Ishikawa (cell line): ENCODE measurements around the gene EXOC4.

Experiments used
- CEBPB ChIP-seq: IDR thresholded peaks from 2 replicates; pipeline ENCODE4 v1.6.1; 2012
- CREB1 ChIP-seq: IDR thresholded peaks from 2 replicates; pipeline ENCODE4 v1.6.1; 2012; ENCODE audit warnings: low read depth
- EGR1 ChIP-seq: IDR thresholded peaks from 2 replicates; pipeline ENCODE4 v1.6.1; 2012
- EP300 ChIP-seq: IDR thresholded peaks from 2 replicates; pipeline ENCODE4 v1.6.1; 2012; ENCODE audit warnings: borderline replicate concordance
- FOXM1 ChIP-seq: IDR thresholded peaks from 2 replicates; pipeline ENCODE4 v1.6.1; 2012; ENCODE audit warnings: low read depth, borderline replicate concordance
- NFIC ChIP-seq: IDR thresholded peaks from 2 replicates; pipeline ENCODE4 v1.6.1; 2012
- RAD21 ChIP-seq: IDR thresholded peaks from 2 replicates; pipeline ENCODE4 v1.6.1; 2012; ENCODE audit warnings: low read depth
- TAF1 ChIP-seq: IDR thresholded peaks from 2 replicates; pipeline ENCODE4 v1.6.1; 2012; ENCODE audit warnings: low read depth, mild to moderate bottlenecking
- TCF12 ChIP-seq: IDR thresholded peaks from 2 replicates; pipeline ENCODE4 v1.6.1; 2012; ENCODE audit warnings: low read depth
- TEAD4 ChIP-seq: IDR thresholded peaks from 2 replicates; pipeline ENCODE4 v1.6.1; 2012
- YY1 ChIP-seq: IDR thresholded peaks from 2 replicates; pipeline ENCODE4 v1.6.1; 2012; ENCODE audit warnings: low read depth
- ZBTB7A ChIP-seq: IDR thresholded peaks from 2 replicates; pipeline ENCODE4 v1.6.1; 2012; ENCODE audit warnings: low read depth
- TF ChIP-seq, protein P1 (sequence below): IDR thresholded peaks from 2 replicates; pipeline ENCODE4 v1.6.1; 2012; ENCODE audit warnings: low read depth, mild to moderate bottlenecking
- TF ChIP-seq, protein P2 (sequence below): IDR thresholded peaks from 2 replicates; pipeline ENCODE4 v1.6.1; 2012
- TF ChIP-seq, protein P3 (sequence below): IDR thresholded peaks from 2 replicates; pipeline ENCODE4 v1.6.1; 2012

EXOC4 gene

GRCh38 chr7:133299676-133300075 lies 46.8 kb downstream of the EXOC4 start:
- TF ChIP-seq ZBTB7A (no peak), RAD21 (no peak), CEBPB (no peak), FOXM1 (no peak), TEAD4 (no peak), TAF1 (no peak), YY1 (no peak), NFIC (no peak), CREB1 (no peak), TCF12 (no peak), EGR1 (no peak), EP300 (no peak)
- TF ChIP-seq, protein P1, sequence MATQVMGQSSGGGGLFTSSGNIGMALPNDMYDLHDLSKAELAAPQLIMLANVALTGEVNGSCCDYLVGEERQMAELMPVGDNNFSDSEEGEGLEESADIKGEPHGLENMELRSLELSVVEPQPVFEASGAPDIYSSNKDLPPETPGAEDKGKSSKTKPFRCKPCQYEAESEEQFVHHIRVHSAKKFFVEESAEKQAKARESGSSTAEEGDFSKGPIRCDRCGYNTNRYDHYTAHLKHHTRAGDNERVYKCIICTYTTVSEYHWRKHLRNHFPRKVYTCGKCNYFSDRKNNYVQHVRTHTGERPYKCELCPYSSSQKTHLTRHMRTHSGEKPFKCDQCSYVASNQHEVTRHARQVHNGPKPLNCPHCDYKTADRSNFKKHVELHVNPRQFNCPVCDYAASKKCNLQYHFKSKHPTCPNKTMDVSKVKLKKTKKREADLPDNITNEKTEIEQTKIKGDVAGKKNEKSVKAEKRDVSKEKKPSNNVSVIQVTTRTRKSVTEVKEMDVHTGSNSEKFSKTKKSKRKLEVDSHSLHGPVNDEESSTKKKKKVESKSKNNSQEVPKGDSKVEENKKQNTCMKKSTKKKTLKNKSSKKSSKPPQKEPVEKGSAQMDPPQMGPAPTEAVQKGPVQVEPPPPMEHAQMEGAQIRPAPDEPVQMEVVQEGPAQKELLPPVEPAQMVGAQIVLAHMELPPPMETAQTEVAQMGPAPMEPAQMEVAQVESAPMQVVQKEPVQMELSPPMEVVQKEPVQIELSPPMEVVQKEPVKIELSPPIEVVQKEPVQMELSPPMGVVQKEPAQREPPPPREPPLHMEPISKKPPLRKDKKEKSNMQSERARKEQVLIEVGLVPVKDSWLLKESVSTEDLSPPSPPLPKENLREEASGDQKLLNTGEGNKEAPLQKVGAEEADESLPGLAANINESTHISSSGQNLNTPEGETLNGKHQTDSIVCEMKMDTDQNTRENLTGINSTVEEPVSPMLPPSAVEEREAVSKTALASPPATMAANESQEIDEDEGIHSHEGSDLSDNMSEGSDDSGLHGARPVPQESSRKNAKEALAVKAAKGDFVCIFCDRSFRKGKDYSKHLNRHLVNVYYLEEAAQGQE: no peak
- TF ChIP-seq, protein P2, sequence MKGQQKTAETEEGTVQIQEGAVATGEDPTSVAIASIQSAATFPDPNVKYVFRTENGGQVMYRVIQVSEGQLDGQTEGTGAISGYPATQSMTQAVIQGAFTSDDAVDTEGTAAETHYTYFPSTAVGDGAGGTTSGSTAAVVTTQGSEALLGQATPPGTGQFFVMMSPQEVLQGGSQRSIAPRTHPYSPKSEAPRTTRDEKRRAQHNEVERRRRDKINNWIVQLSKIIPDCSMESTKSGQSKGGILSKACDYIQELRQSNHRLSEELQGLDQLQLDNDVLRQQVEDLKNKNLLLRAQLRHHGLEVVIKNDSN: no peak
- TF ChIP-seq, protein P3, sequence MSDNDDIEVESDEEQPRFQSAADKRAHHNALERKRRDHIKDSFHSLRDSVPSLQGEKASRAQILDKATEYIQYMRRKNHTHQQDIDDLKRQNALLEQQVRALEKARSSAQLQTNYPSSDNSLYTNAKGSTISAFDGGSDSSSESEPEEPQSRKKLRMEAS: no peak

DNA sequence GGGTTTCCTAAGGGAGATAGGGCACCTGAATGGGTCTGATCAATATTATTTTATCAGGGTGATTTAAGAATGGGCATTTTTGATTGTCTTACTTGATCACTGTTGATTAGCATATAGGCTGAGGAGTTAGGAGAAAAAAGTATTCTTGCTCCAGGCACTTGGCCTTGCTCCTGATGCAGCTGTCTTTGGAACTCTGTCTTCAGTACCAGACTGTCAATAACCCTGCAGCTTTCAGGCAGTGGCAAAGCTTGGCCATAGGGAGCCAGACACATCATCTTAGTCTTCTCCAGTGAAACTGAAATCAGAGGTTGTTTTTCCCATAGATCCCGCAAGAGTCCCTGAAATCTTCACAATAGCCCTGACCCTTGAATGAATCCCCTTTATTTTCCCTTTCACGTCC lies 47.2 kb downstream of the EXOC4 start:
- TF ChIP-seq RAD21: no peak
- no peak for TF ChIP-seq TAF1
- TF ChIP-seq EGR1: no peak
- no peak for TF ChIP-seq TCF12
- TF ChIP-seq YY1: no peak
- TF ChIP-seq CEBPB: no peak
- TF ChIP-seq, protein P1: no peak
- TF ChIP-seq, protein P2: no peak
- no peak for TF ChIP-seq EP300
- TF ChIP-seq NFIC: no peak
- TF ChIP-seq CREB1: no peak
- TF ChIP-seq, protein P3: no peak
- TF ChIP-seq FOXM1: no peak
- no peak for TF ChIP-seq TEAD4

- TF ChIP-seq TAF1 (no peak), NFIC (no peak), FOXM1 (no peak), TEAD4 (no peak), TCF12 (no peak), RAD21 (no peak)
- TF ChIP-seq, protein P2: no peak
Observed at GRCh38 chr7:133300811-133301210, 47.9 kb downstream of the EXOC4 start.

DNA sequence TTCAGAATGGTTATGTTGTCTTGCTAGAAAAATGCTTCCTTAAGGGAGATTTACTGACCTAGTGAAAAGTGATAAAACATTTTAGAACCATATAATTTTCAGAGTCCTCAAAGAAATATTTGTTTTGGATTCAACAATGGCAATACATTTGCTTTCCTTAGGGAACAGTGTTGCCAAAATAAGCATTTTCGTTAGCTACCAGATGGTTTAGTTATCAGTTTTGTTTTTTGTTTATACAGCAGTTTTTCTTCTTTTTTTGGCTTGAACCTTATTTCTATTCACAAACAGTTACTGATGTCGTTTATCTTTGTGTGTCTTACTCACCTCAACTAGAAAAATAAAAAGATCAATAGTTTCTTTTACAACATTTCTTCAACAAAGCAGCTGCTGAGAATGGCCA lies 48.6 kb downstream of the EXOC4 start:
- TF ChIP-seq, protein P2: no peak
- TF ChIP-seq TEAD4: no peak
- TF ChIP-seq TCF12: no peak
- no peak for TF ChIP-seq RAD21
- no peak for TF ChIP-seq ZBTB7A
- no peak for TF ChIP-seq CREB1
- no peak for TF ChIP-seq EP300
- TF ChIP-seq NFIC: no peak
- TF ChIP-seq, protein P1: no peak
- TF ChIP-seq, protein P3: no peak
- TF ChIP-seq YY1: no peak
- TF ChIP-seq EGR1: no peak
- TF ChIP-seq TAF1: no peak
- no peak for TF ChIP-seq FOXM1
- TF ChIP-seq CEBPB: no peak
